Suppressor macrophage (primary cell): ENCODE results near the gene ZNF236.
"Not testable (repeated sequence)": the region's sequence is repeated elsewhere in the genome, so short reads cannot be mapped to it uniquely, and the experiment has no call there.

ENCODE experiments used
- DNase-seq, 4 experiments: peaks; one replicate each; pipeline ENCODE4 v3.0.0-alpha.2; 2020 to 2022

Gene ZNF236

DNA sequence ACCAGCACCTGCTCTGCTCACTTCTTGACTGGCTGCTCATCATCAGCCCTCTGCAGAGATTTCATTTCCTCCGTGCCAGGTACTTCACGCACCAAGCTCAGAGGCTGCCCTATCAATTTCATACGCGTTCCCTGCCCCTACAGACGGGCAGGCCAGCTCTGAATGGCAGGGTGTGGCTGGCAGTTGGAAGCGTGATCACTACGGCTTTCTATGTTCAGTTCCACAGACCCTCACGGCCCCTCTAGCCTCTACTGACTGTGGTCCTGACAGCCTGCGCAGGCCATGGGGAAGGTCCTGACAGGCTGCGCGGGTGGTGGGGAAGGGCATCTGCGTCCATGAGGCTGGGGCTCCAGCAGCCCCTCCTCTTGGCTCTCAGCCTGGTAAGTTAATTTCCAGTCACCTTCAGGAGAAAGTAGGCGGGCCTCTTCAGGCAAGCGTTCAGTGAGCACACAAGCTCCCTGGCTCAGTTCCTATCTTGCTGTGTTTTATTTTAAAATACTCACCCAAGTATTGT lies 154.8 kb downstream of the ZNF236 start:
- DNase-seq: no peak

GRCh38 chr18:76977684-76978232 lies 155.4 kb downstream of the ZNF236 start:
- DNase-seq: peak in 1 of 4 experiments; percentile 44

- DNase-seq: no peak
Measured at GRCh38 chr18:76978616-76979015, 156.3 kb downstream of the ZNF236 start.

- no peak for DNase-seq
Measured at GRCh38 chr18:76979111-76979751, 156.9 kb downstream of the ZNF236 start.

- DNase-seq: no peak
Measured at GRCh38 chr18:76979906-76980305, 157.5 kb downstream of the ZNF236 start.

GRCh38 chr18:76980663-76981395 lies 158.5 kb downstream of the ZNF236 start:
- no peak for DNase-seq

DNA sequence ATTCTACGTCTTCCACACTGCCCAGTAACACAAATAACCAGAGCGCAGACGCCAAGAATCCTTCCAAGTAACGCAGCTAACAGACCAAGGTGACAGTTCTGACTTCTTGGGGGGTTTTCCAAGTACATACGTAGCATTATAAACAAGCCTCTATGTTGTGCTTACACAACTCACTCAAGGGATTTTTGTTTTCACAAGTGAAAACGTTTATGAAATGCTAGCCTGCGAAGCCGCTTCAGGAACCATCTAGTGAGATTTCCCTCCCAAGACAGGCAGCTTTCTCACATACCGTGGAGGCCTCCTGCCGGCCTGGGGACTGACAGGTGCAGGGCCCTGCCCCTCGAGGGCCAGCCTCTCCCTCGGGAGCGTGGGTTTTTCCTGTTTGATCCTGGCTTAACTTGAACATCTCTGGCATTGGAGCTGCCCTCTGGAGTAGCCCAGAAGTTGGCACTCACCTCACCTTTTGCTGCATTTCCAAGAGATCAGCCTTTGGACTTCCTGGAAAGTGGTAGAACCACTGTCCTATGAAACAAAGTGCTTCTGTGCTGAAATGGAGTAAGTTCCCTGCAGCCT lies 159.1 kb downstream of the ZNF236 start:
- no peak for DNase-seq

DNA sequence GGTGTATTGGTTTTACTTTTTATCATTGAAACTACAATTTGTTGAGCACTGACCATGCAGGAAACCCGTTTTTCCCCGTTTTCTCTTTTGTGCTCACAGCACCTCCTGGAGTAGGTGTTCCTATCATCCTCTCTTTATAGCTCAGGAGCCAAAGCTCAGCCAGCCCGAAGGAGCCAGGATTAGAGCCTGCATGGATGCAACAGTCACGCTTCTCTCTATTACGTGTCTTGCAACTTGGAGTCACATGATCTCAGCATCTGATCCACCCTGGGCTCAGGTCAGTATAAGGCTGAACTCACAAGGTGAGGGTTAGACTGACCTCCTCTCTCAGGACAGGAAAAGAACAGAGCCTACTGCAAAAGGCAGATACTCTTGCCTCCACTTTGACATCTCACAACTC lies 159.7 kb downstream of the ZNF236 start:
- DNase-seq: no peak

- DNase-seq: peak; percentile 81 to 88 (median 82)
Measured at GRCh38 chr18:76982841-76983583, 160.7 kb downstream of the ZNF236 start.

- no peak for DNase-seq
Measured at GRCh38 chr18:76983613-76984051, 161.3 kb downstream of the ZNF236 start.

DNA sequence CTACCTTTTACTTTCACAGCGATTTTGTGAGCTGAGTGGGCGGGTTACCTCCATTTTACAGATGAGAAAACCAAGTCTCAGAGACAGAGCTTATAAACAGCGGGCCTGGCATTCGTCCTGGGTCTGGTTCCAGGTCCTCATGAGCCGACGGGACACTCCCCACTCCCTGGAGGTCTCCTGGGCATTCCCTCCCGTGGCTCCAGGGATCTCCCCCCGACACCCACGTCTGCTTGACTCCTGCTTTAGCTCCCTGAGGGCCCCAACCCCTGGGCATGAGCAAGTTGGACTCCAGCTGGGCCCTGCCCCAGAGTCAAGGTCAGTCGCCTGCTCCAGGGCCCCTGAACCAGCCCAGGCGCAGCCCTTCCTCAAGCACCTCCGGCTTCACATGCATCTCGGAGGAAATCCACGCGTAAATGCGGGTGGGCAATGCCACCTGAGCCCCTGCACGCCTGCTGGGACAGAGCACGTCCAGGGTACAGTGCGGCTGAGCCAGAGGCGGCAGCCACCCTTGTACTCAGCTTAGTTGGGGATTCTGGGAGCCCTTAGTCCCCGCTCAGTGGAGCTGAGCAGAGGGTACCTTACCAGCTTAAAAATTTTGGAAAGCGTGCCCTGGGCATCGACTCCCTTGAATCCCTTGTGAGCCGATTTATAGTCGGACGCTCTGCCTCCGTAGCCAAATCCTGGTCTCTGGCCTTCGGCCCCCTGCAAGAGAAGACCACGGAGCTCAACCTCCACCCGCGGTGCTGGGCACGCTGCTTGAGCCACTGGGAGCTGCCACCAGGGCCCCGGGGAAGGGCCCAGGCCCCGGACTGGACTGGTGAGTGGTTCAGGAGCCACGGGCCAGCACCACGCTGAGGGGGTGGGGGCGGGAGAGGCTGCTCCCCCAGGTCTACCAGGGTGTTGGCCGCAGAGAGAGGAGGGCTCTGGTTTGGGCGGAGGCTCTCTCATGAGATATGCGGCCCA lies 162.1 kb downstream of the ZNF236 start:
- no peak for DNase-seq

DNA sequence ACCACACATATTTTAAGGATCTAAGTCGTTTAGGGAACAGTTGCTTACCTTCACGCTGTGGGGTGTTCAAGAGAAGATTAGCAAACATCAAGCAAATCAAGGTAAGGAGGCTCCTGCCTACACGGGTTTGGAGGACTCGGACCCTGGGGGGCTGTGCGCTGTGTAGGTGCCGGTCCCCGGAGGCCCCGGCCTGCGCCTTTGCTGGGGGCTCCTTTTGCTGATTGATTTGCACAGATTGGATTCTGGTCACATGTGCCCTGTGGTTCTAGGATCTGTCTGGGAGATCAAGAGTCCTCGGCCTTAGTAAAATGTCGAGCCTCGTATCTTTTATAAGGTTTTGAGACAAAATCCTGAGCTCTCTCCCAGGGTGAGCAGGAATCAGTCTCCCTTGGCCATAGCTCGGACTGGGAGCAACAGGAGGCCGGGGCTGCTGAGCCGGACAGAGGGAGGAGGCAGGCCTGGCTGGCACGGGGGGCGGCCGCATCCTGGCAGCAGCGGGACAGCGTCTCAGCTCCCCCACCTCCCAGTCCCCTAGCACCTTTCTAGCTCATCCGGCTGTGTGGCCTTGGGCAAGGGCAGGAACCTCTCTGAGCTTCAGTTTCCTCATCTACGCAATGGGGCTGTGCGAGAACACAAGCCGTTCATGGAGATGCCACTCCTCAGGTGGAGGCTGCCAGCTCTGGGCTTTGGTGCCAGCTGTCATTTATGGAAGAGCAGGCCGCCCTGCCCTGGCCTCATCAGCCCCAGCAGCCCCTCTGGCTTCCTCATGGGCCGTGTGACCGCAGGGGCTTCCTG lies 163.0 kb downstream of the ZNF236 start:
- no peak for DNase-seq

GRCh38 chr18:76985951-76986236 lies 163.5 kb downstream of the ZNF236 start:
- no peak for DNase-seq

GRCh38 chr18:76986406-76986805 lies 164.0 kb downstream of the ZNF236 start:
- DNase-seq: no peak

DNA sequence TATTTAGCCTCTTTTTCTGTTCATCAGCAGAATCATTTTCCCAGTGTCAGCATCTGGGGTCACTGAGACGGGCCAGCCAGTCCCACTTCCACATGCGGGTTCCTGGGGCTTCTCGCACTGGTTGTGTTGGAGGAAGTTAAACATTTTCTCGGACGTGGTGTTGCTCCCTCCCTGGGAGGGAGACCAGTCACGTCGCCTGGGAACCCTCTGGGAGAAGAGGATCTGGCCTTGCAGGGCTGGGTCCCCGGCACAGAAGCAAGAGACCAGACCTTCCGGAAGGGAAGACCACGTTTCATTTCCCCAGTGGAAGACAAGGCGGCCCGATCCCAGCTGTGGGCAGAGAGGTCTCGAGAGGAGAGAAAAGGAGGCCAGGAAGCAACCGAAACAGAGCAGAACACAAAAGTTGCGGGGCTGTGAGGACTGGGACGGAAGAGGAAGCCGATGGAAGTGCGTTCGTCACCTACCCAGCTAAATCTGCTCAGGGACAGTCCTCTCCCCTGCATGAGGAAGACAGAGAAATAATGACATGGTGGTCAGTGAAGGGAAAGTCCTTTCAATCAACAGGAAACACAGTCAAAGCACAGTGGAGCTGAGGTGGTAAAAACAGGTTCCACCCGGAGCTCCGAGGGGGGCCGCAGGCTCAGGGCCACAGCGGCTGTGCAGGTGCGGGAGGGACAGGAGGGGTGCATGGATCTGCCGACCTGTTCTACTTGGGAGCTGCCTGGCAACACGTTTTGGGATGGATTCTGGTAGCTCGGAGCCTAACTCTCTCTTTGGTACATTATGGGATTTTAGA lies 165.9 kb downstream of the ZNF236 start:
- DNase-seq: peak; percentile 87 to 94 (median 91)

DNA sequence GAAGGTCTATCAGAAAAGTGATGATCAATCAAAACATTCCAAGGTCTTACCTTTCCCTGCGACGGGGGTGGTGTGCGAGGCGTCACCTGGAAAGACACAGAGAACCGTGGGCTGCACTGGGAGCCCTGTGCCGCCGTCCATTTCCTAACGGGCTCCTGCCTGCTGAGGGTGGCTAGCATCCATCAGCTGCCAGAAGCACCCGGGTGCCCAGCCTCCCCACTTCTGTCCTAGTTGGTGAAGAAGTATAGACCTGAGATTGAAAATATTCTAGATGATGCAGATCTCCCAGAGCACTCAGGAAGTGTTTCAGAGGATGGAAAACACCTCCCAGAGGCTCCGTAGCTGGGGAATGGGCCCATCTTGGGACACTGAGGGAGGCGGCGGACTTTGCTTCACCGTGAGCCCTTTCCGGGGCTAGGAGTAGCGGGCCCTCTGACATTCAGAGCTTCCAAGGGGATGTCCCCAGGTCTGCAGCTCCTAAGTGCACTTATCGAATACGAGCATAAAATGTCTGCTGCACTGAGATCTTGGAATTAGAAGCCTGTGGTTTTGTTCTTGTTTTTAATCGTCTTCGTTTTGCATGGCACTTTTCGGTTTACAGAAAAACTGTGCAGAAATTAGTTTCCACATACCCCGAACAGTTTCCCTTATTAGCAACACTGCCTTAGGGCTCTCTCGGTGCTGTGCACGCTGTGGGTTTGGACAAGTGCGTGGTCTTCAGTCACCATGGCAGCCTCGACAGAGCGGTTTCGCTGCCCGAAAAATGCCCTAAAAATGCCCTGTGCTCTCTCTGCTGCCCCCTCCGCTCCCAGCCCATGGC lies 166.7 kb downstream of the ZNF236 start:
- DNase-seq: no peak

DNA sequence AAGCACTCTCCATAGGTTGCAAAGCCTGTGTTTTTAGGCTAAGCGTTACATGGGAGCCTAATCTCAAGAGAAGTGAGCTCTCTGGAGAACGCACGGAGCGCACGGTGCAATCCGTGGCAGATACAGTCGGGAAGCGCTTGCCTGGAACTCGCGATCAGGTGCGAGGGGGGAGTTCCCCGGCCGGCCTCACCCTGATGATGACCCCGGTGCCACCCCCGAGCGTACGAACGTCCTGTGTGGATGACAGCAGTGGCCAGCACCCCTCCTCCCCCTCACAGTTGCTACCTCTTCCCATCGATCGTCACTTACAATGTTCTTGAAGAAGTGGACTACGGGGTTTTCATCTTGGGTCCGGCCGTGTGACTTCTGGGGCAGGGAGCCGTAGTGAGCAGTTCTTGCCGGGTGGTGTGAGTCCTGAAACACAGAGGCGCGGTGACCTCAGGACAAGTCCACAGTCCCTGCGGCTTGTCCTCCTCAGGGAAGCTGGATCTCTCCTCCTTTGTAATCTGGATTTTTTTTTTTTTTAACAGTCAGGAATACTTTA lies 167.4 kb downstream of the ZNF236 start:
- DNase-seq: no peak

GRCh38 chr18:76990343-76991020 lies 168.1 kb downstream of the ZNF236 start:
- DNase-seq: not testable (repeated sequence)
